Body of pancreas (tissue), 4 donors: ENCODE data around the gene STIMATE.

ENCODE experiments used
- POLR2A ChIP-seq, 3 donors: fragments of 450-650 bp; IDR thresholded peaks; one replicate each; pipeline ENCODE4 v1.6.1; 2016; ENCODE audit warnings: antibody characterized with exemption in 3 of 3, mild to moderate bottlenecking in 2 of 3
- TF ChIP-seq, protein P1 (sequence below), 7 experiments: fragments of 450-650 bp in 4 of 7; fragments of 200-600 bp in 3 of 7; sonication (generic) in 3 of 7; IDR thresholded peaks; one replicate each; pipeline ENCODE4 v1.5.1; 2016 to 2019; ENCODE audit warnings: antibody characterized with exemption in 7 of 7

DNA sequence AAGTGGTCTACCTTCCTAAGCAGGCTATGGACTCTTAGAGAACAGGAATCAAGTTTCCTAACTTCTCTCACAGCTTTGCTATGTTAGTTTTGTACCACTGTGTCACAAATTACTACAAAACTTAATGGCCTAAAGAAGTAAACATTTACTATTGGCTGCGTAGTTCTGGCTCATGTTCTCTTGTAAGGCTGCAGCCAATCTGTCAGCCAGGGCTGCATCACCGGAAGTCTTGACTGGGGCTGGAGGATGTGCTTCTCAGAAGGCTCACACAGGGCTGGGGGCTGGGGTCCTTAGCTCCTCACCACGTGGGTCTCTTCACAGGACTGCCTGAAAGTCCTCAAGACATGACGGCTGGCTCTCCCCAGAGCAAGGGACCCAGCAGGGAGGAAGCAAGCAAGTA is 15.5 kb downstream of the STIMATE start:
- TF ChIP-seq, protein P1, sequence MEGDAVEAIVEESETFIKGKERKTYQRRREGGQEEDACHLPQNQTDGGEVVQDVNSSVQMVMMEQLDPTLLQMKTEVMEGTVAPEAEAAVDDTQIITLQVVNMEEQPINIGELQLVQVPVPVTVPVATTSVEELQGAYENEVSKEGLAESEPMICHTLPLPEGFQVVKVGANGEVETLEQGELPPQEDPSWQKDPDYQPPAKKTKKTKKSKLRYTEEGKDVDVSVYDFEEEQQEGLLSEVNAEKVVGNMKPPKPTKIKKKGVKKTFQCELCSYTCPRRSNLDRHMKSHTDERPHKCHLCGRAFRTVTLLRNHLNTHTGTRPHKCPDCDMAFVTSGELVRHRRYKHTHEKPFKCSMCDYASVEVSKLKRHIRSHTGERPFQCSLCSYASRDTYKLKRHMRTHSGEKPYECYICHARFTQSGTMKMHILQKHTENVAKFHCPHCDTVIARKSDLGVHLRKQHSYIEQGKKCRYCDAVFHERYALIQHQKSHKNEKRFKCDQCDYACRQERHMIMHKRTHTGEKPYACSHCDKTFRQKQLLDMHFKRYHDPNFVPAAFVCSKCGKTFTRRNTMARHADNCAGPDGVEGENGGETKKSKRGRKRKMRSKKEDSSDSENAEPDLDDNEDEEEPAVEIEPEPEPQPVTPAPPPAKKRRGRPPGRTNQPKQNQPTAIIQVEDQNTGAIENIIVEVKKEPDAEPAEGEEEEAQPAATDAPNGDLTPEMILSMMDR (IDR thresholded peaks at IDR 0.05): no peak
- TF ChIP-seq POLR2A (IDR thresholded peaks at IDR 0.05): no peak
